ENCODE measurements around the gene SYNM.

The SYNM gene

GRCh38 chr15:99113547-99114271, 8.8 kb downstream of the SYNM start:
- no peaks in the 10 kb centered on the region for H3K9me3 ChIP-seq (ENCODE audit: control insufficient read depth, insufficient read depth, low read length)
- no peak overlapping the region for H3K4me2 ChIP-seq (ENCODE audit: low read length)
- no peaks in the 10 kb centered on the region for H3K79me2 ChIP-seq (ENCODE audit: control insufficient read depth, low read length)
- no peaks in the 10 kb centered on the region for H3K36me3 ChIP-seq (ENCODE audit: control insufficient read depth, low read length)
- H3K4me3 ChIP-seq (ENCODE audit: low read length): no peak overlapping the region
- no peaks in the 10 kb centered on the region for H4K20me1 ChIP-seq (ENCODE audit: control insufficient read depth, insufficient read depth, low read depth, low read length)
- H3K27ac ChIP-seq (ENCODE audit: low read depth, low read length): no peak overlapping the region
- TF ChIP-seq EZH2phosphoT487 (IDR thresholded peaks at IDR 0.05; ENCODE audit: borderline replicate concordance, low read length) (no peak), CTCF (IDR thresholded peaks at IDR 0.05; ENCODE audit: low read depth, low read length, poor library complexity, severe bottlenecking) (no peak)
- H3K4me1 ChIP-seq (ENCODE audit: control insufficient read depth, low read length): no peaks in the 10 kb centered on the region
- H3K9me2 ChIP-seq (replicated peaks; ENCODE audit: control insufficient read depth, low read length): no peaks in the 10 kb centered on the region
- no peaks in the 10 kb centered on the region for H3F3A ChIP-seq (ENCODE audit: control insufficient read depth, insufficient read depth)
- no peaks in the 10 kb centered on the region for H3K27me3 ChIP-seq (ENCODE audit: control insufficient read depth, low read length)

DNA sequence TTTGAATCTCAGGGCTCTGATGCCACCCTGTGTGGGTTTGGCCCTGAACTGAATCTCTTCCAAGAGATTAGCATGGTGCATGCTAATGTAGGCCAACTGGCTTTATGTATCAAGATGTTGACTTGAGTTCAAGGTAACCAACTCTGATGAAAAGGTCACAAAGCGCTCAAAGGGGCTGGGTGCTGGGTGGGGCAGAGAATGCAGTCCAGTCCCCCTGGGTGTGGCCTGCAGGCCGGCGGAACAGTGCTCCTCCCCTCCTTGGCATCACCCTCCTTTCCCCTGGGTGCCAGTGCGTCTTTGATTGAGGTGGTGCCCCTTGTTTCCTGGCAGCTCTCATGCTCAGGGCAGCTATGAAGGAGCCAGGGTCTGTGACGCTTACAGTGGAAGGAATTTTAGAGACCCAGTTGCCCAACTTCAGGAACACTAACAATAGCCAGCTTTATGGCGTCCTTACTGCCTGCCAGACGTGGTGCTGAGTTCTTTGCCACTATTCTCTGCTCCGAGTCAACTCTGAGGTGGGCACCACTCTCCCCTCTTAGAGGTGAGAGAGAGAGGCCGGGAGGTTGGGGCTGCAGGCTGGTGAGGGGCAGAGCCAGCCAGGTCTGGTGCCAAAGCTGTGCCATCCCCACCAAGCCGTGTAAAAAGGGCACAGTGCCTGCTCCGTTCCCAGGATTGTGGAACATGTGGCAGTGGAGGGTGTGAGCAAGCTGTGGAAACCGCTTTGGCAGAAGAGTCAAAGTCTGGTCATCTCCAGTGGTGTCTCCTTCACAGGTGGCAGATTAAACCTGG, 9.8 kb downstream of the SYNM start:
- H3K9me2 ChIP-seq (replicated peaks; ENCODE audit: control insufficient read depth, low read length): no peaks in the 10 kb centered on the region
- no peaks in the 10 kb centered on the region for H3K4me1 ChIP-seq (ENCODE audit: control insufficient read depth, low read length)
- H3K4me2 ChIP-seq (ENCODE audit: low read length): no peak overlapping the region
- no peak overlapping the region for H3K4me3 ChIP-seq (ENCODE audit: low read length)
- no peak overlapping the region for H3K27ac ChIP-seq (ENCODE audit: low read depth, low read length)
- H4K20me1 ChIP-seq (ENCODE audit: control insufficient read depth, insufficient read depth, low read depth, low read length): no peaks in the 10 kb centered on the region
- H3F3A ChIP-seq (ENCODE audit: control insufficient read depth, insufficient read depth): no peaks in the 10 kb centered on the region
- H3K79me2 ChIP-seq (ENCODE audit: control insufficient read depth, low read length): no peaks in the 10 kb centered on the region
- H3K9me3 ChIP-seq (ENCODE audit: control insufficient read depth, insufficient read depth, low read length): no peaks in the 10 kb centered on the region
- H3K36me3 ChIP-seq (ENCODE audit: control insufficient read depth, low read length): no peaks in the 10 kb centered on the region
- TF ChIP-seq EZH2phosphoT487 (IDR thresholded peaks at IDR 0.05; ENCODE audit: borderline replicate concordance, low read length) (no peak), CTCF (IDR thresholded peaks at IDR 0.05; ENCODE audit: low read depth, low read length, poor library complexity, severe bottlenecking) (no peak)
- no peaks in the 10 kb centered on the region for H3K27me3 ChIP-seq (ENCODE audit: control insufficient read depth, low read length)

DNA sequence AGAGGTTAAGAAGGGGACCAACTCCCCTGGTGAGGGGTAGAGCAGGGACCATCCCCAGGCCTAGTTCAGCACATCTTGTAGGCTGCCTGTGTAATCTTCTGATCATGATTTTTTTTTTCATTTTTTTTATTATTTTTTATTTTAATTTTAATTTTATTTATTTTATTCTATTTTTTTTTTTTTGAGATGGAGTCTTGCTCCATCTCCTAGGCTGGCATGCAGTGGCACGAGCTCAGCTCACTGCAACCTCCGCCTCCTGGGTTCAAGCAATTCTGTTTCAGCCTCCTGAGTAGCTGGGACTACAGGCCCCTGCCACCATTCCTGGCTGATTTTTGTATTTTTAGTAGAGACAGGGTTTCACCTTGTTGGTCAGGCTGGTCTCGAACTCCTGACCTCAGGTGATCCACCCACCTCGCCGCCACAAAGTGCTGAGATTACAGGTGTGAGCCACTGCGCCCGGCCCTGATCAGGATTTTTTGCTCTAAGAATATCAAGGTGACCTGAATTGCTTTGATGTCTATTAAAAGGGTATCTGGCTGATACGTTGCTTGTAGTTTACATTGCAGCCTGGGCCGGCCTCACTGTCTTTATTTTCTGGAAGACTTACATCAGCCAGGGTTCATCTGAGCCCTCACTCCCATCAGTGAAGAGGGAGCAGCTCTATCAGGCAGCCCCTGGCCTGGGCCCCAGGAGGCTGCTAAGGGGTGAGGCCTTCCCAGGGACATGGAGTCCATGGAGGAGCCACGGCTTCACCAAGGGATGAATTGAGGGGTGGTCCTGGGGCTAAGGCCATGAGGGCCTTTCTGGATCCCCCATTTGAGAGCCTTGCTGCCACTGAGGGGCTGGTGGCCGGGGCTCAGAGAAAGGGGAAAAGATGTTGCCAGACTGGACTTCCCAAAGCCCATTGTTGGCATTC, 10.7 kb downstream of the SYNM start:
- Histone ChIP-seq H3K9me2 (replicated peaks; ENCODE audit: control insufficient read depth, low read length) (no peaks in the 10 kb centered on the region), H3K4me1 (ENCODE audit: control insufficient read depth, low read length) (no peaks in the 10 kb centered on the region), H3K4me2 (ENCODE audit: low read length) (no peak overlapping the region), H3K36me3 (ENCODE audit: control insufficient read depth, low read length) (no peaks in the 10 kb centered on the region), H3K27ac (ENCODE audit: low read depth, low read length) (no peak overlapping the region), H3K9me3 (ENCODE audit: control insufficient read depth, insufficient read depth, low read length) (no peaks in the 10 kb centered on the region), H3K27me3 (ENCODE audit: control insufficient read depth, low read length) (no peaks in the 10 kb centered on the region), H3K4me3 (ENCODE audit: low read length) (no peak overlapping the region), H3F3A (ENCODE audit: control insufficient read depth, insufficient read depth) (no peaks in the 10 kb centered on the region), H4K20me1 (ENCODE audit: control insufficient read depth, insufficient read depth, low read depth, low read length) (no peaks in the 10 kb centered on the region), H3K79me2 (ENCODE audit: control insufficient read depth, low read length) (no peaks in the 10 kb centered on the region)
- TF ChIP-seq EZH2phosphoT487 (IDR thresholded peaks at IDR 0.05; ENCODE audit: borderline replicate concordance, low read length): no peak
- TF ChIP-seq CTCF (IDR thresholded peaks at IDR 0.05; ENCODE audit: low read depth, low read length, poor library complexity, severe bottlenecking): no peak
